Trophoblast cell (in vitro differentiated cells and primary cell): Measurements from ENCODE around the gene STYXL1.
A peak's percentile ranks its signal among the peaks of the same experiment; 100 is the strongest.

Experiments
- DNase-seq, 2 donors: peaks; one replicate each; pipeline ENCODE4 v3.0.0-alpha.2; 2016
- H2AFZ ChIP-seq: 2 replicates; pipeline ENCODE4 v1.6.1; 2013; ENCODE audit warnings: low read length, moderate library complexity, mild to moderate bottlenecking; ENCODE audit not compliant: insufficient read depth, poor library complexity
- H2AK5ac ChIP-seq: 2 replicates; pipeline ENCODE4 v1.6.1; 2013; ENCODE audit warnings: mild to moderate bottlenecking, low read length
- H2BK120ac ChIP-seq: 2 replicates; pipeline ENCODE4 v1.6.1; 2013; ENCODE audit warnings: low read length, mild to moderate bottlenecking, moderate library complexity; ENCODE audit not compliant: insufficient read depth, poor library complexity
- H2BK12ac ChIP-seq: 2 replicates; pipeline ENCODE4 v1.6.1; 2013; ENCODE audit warnings: mild to moderate bottlenecking, low read length, moderate library complexity
- H2BK5ac ChIP-seq: 2 replicates; pipeline ENCODE4 v1.6.1; 2013; ENCODE audit warnings: low read length, low read depth, moderate library complexity, mild to moderate bottlenecking; ENCODE audit not compliant: poor library complexity
- H3K14ac ChIP-seq: 2 replicates; pipeline ENCODE4 v1.6.1; 2013; ENCODE audit warnings: mild to moderate bottlenecking, low read length
- H3K18ac ChIP-seq: 2 replicates; pipeline ENCODE4 v1.6.1; 2013; ENCODE audit warnings: mild to moderate bottlenecking, low read length
- H3K23ac ChIP-seq: 2 replicates; pipeline ENCODE4 v1.6.1; 2013; ENCODE audit warnings: low read length
- H3K27ac ChIP-seq: 2 replicates; pipeline ENCODE4 v1.5.1; 2013; ENCODE audit warnings: low read depth, mild to moderate bottlenecking, inconsistent platforms, low read length, moderate library complexity
- H3K27me3 ChIP-seq: 2 replicates; pipeline ENCODE4 v1.6.1; 2013; ENCODE audit warnings: inconsistent platforms, mild to moderate bottlenecking, low read length, moderate library complexity; ENCODE audit not compliant: insufficient read depth
- H3K36me3 ChIP-seq, 2 experiments: 1 replicate in 1 of 2; 2 replicates in 1 of 2; pipeline ENCODE4 v1.6.1; 2013; ENCODE audit warnings: low read length in 2 of 2, mild to moderate bottlenecking in 2 of 2, moderate library complexity in 1 of 2; ENCODE audit not compliant: insufficient read depth in 2 of 2, control insufficient read depth in 1 of 2
- H3K4ac ChIP-seq: 2 replicates; pipeline ENCODE4 v1.6.1; 2013; ENCODE audit warnings: low read depth, mild to moderate bottlenecking, low read length, moderate library complexity
- H3K4me1 ChIP-seq, 2 experiments: 1 replicate in 1 of 2; 2 replicates in 1 of 2; pipeline ENCODE4 v1.6.1; 2013; ENCODE audit warnings: low read length in 2 of 2, mild to moderate bottlenecking in 2 of 2, moderate library complexity in 1 of 2; ENCODE audit not compliant: insufficient read depth in 2 of 2, control insufficient read depth in 1 of 2
- H3K4me2 ChIP-seq: 2 replicates; pipeline ENCODE4 v1.6.1; 2013; ENCODE audit warnings: inconsistent platforms, mild to moderate bottlenecking, low read length, moderate library complexity
- H3K4me3 ChIP-seq: 2 replicates; pipeline ENCODE4 v1.5.1; 2013; ENCODE audit warnings: mild to moderate bottlenecking, low read depth, low read length, inconsistent platforms
- H3K79me1 ChIP-seq: one replicate; pipeline ENCODE4 v1.6.1; 2013; ENCODE audit warnings: low read length
- H3K79me2 ChIP-seq: 2 replicates; pipeline ENCODE4 v1.6.1; 2013; ENCODE audit warnings: low read length, mild to moderate bottlenecking; ENCODE audit not compliant: control insufficient read depth, insufficient read depth, poor library complexity
- H3K9ac ChIP-seq: 2 replicates; pipeline ENCODE4 v1.6.1; 2013; ENCODE audit warnings: mild to moderate bottlenecking, low read length
- H3K9me3 ChIP-seq: 2 replicates; pipeline ENCODE4 v1.6.1; 2013; ENCODE audit warnings: low read depth, mild to moderate bottlenecking, control low read depth, inconsistent platforms, low read length; ENCODE audit not compliant: insufficient read depth
- H4K12ac ChIP-seq: 2 replicates; pipeline ENCODE4 v1.6.1; 2013; ENCODE audit warnings: low read depth, mild to moderate bottlenecking, low read length, moderate library complexity
- H4K8ac ChIP-seq: 2 replicates; pipeline ENCODE4 v1.6.1; 2013; ENCODE audit warnings: low read depth, mild to moderate bottlenecking, low read length, moderate library complexity
- H4K91ac ChIP-seq: one replicate; pipeline ENCODE4 v1.6.1; 2013; ENCODE audit warnings: low read depth, mild to moderate bottlenecking, low read length, moderate library complexity
- WGBS: extraction: QIAGEN DNeasy Blood & Tissue Kit; methylation state at CpG from one replicate; pipeline ENCODE4 v1.1.7; 2013; ENCODE audit warnings: missing lambda C conversion rate; ENCODE audit not compliant: insufficient read length, insufficient coverage; ENCODE audit errors: extremely low coverage; 5-methylcytosine and 5-hydroxymethylcytosine counted together

The STYXL1 gene

DNA sequence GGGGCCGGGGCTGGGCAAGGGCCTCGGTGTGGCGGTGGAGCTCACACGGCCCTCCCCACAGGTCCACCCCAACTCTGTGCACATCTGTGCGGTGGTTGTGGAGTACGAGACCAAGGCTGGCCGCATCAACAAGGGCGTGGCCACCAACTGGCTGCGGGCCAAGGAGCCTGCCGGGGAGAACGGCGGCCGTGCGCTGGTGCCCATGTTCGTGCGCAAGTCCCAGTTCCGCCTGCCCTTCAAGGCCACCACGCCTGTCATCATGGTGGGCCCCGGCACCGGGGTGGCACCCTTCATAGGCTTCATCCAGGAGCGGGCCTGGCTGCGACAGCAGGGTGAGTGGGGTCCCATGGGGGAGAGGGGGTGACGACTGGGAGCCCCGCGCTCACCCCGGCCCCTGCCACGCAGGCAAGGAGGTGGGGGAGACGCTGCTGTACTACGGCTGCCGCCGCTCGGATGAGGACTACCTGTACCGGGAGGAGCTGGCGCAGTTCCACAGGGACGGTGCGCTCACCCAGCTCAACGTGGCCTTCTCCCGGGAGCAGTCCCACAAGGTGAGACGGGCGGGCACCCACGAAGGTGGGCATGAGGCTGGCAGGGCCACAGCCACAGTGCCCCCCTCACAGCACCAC is 62.2 kb downstream of the STYXL1 start:
- Histone ChIP-seq H4K8ac (no peak overlapping the region), H2BK12ac (no peak overlapping the region), H2BK120ac (no peak overlapping the region), H3K23ac (no peak overlapping the region), H2AK5ac (no peak overlapping the region), H3K79me2 (no peaks in the 10 kb centered on the region), H3K9ac (no peak overlapping the region), H3K4me2 (no peak overlapping the region), H4K12ac (no peak overlapping the region), H3K4ac (no peak overlapping the region), H3K27ac (no peak overlapping the region), H3K18ac (no peak overlapping the region), H4K91ac (no peak overlapping the region), H3K36me3 (peaks cover 70 to 73% of the 10 kb centered on the region in 2 experiments), H3K27me3 (no peaks in the 10 kb centered on the region), H2BK5ac (no peak overlapping the region), H3K79me1 (no peaks in the 10 kb centered on the region), H3K9me3 (peaks cover 7% of the 10 kb centered on the region), H3K14ac (no peak overlapping the region), H2AFZ (no peak overlapping the region), H3K4me3 (peak overlapping the region; percentile 30), H3K4me1 (peaks cover 12% of the 10 kb centered on the region in 2 experiments)
- DNase-seq, result no peak
- WGBS, result no CpG with 5 or more reads among the region's 41 CpGs

DNA sequence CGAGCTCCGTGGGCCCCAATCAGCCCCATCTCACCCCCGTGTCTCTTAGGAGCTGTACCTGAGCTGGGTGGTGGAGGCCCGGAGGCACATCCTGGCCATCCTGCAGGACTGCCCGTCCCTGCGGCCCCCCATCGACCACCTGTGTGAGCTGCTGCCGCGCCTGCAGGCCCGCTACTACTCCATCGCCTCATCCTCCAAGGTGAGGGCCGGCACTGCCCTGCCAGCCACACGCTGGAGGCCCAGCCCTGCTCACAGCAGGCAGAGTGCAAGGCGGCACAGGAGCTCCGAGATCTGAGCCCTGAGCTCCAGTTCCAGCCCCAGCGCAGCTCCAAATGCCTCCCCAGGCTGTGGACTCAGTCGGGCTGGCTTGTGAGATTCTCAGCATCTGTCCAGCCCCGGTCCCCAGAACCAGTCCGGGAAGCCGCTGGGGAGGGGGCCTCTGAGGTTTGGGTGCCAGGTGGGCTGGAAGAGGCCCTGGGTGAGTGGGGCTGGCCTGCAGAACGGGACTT is 62.7 kb downstream of the STYXL1 start:
- no peak overlapping the region for H3K27ac ChIP-seq
- no peak overlapping the region for H2AFZ ChIP-seq
- H4K8ac ChIP-seq, result no peak overlapping the region
- no peak overlapping the region for H3K4ac ChIP-seq
- H2BK12ac ChIP-seq, result no peak overlapping the region
- no peak overlapping the region for H4K91ac ChIP-seq
- no peak overlapping the region for H2BK5ac ChIP-seq
- DNase-seq, result no peak
- no peak overlapping the region for H2AK5ac ChIP-seq
- no peak overlapping the region for H2BK120ac ChIP-seq
- no peak overlapping the region for H4K12ac ChIP-seq
- no peaks in the 10 kb centered on the region for H3K79me1 ChIP-seq
- no peak overlapping the region for H3K14ac ChIP-seq
- peaks cover 7% of the 10 kb centered on the region for H3K9me3 ChIP-seq
- H3K4me2 ChIP-seq, result no peak overlapping the region
- no peaks in the 10 kb centered on the region for H3K79me2 ChIP-seq
- WGBS, result no CpG with 5 or more reads among the region's 21 CpGs
- no peak overlapping the region for H3K23ac ChIP-seq
- H3K9ac ChIP-seq, result no peak overlapping the region
- H3K36me3 ChIP-seq, result peaks cover 75 to 77% of the 10 kb centered on the region in 2 experiments
- H3K4me3 ChIP-seq, result no peak overlapping the region
- H3K18ac ChIP-seq, result no peak overlapping the region
- peaks cover 9 to 11% of the 10 kb centered on the region in 2 experiments for H3K4me1 ChIP-seq
- no peaks in the 10 kb centered on the region for H3K27me3 ChIP-seq

DNA sequence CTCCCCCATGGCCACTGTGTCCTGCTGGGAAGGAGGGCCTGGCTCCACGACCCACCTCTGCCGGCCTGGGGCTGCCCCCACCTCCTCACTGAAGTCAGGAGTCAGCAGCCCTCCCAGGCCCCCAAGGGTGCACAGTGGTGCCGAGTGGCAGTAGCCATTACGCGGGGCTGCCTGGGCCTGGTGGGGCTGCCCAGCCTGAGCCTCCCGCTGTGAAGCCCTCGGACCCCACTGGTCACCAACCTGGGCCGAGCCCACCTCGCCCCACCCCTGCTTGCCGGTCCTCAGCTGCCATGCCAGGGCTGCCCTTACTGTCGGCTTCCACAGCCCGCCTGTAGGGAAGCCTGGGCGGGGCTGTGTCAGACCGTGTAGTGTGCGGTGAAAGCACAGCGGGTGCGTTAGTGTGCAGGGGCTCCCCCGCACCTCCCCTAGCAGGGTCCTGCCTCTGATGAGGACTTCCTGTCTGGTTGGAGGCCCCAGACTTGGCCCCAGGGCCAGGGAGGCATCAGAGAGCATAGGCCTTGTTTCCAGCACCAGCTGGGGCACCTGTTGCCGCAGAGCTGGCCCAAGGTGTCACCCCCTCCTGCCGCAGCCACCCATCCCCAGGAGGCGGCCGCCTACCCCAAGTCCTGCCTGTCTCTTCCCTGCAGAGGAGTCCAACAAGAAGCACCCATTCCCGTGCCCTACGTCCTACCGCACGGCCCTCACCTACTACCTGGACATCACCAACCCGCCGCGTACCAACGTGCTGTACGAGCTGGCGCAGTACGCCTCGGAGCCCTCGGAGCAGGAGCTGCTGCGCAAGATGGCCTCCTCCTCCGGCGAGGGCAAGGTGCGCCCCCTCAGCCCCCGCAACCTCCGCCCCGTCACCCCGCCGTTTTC is 63.4 kb downstream of the STYXL1 start:
- Histone ChIP-seq H3K36me3 (peaks cover 81 to 84% of the 10 kb centered on the region in 2 experiments), H4K91ac (no peak overlapping the region), H2BK120ac (no peak overlapping the region), H3K4me3 (no peak overlapping the region), H3K79me2 (no peaks in the 10 kb centered on the region), H2BK5ac (no peak overlapping the region), H3K27ac (no peak overlapping the region), H3K4ac (no peak overlapping the region), H3K9me3 (peaks cover 7% of the 10 kb centered on the region), H3K14ac (no peak overlapping the region), H3K18ac (no peak overlapping the region), H4K8ac (no peak overlapping the region), H3K23ac (no peak overlapping the region), H3K9ac (no peak overlapping the region), H3K79me1 (no peaks in the 10 kb centered on the region), H3K4me2 (no peak overlapping the region), H2AK5ac (no peak overlapping the region), H3K27me3 (no peaks in the 10 kb centered on the region), H2BK12ac (no peak overlapping the region), H3K4me1 (peaks cover 3 to 4% of the 10 kb centered on the region in 2 experiments), H2AFZ (no peak overlapping the region), H4K12ac (no peak overlapping the region)
- DNase-seq, result no peak
- no CpG with 5 or more reads among the region's 44 CpGs for WGBS

DNA sequence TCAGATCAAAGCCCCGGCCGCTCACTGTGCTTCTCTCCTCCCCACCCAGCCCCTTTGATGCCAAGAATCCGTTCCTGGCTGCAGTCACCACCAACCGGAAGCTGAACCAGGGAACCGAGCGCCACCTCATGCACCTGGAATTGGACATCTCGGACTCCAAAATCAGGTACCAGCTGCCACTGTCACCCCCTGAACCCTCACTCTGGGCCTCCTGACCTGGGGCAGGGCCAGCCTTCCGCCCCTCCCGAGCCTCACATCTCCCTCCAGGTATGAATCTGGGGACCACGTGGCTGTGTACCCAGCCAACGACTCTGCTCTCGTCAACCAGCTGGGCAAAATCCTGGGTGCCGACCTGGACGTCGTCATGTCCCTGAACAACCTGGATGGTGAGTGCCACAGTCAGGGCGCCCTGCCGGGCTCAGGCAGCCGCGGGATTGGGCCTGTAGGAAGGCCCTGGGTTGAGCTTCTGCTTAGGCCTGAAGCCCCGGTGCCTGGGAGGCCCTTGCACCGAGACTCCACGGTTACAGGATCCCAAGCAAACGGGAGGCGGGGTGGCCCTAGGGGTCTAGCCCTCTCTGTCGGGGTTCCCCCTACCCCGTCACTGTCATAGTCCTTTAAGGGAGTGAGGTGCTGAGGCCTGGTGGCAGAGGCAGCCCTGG is 64.2 kb downstream of the STYXL1 start:
- Histone ChIP-seq H4K12ac (no peak overlapping the region), H2BK12ac (no peak overlapping the region), H3K4ac (no peak overlapping the region), H2BK120ac (no peak overlapping the region), H2BK5ac (no peak overlapping the region), H3K4me1 (no peaks in the 10 kb centered on the region), H3K14ac (no peak overlapping the region), H3K9me3 (peaks cover 7% of the 10 kb centered on the region), H3K27me3 (no peaks in the 10 kb centered on the region), H4K8ac (no peak overlapping the region), H4K91ac (no peak overlapping the region), H3K18ac (no peak overlapping the region), H2AFZ (no peak overlapping the region), H3K4me2 (no peak overlapping the region), H3K4me3 (no peak overlapping the region), H3K9ac (no peak overlapping the region), H3K27ac (no peak overlapping the region), H3K36me3 (peaks cover 84 to 88% of the 10 kb centered on the region in 2 experiments), H3K79me2 (no peaks in the 10 kb centered on the region), H3K79me1 (no peaks in the 10 kb centered on the region), H2AK5ac (no peak overlapping the region), H3K23ac (no peak overlapping the region)
- WGBS, result no CpG with 5 or more reads among the region's 26 CpGs
- no peak for DNase-seq
